ENCODE data around the gene KCNJ4. TPM values are rescaled to one million over a fixed set of nuclear protein-coding genes. Genes with fewer than 3 reads are reported as not detected.

Gene KCNJ4
- total and polyA plus RNA-seq, 10 of the 15 experiments (the other 5 are each of a cell fraction or from before 2014, with no cell fraction given): not detected

GRCh38 chr22:38456841-38457699 is 2.1 kb upstream of the KCNJ4 start:
- H4K20me1 ChIP-seq (ENCODE audit: control insufficient read depth, insufficient read depth): peaks cover 3% of the 10 kb centered on the region; the same call in 1 of the 2 replicates
- ChIA-PET CTCF (no interaction called here), SMC1A (ENCODE audit: uncharacterized antibody, unreplicated experiment) (no interaction called here), POLR2A (no interaction called here), RAD21 (ENCODE audit: unreplicated experiment) (no interaction called here)
- H3K79me2 ChIP-seq (ENCODE audit: control insufficient read depth, insufficient read depth, low read length): no peaks in the 10 kb centered on the region
- in situ Hi-C loops (cut with MboI): no loop called here
- TF ChIP-seq ATF2 (IDR thresholded peaks at IDR 0.05; ENCODE audit: low read length): no peak
- TF ChIP-seq HDAC6 (IDR thresholded peaks at IDR 0.05; ENCODE audit: unreplicated experiment): no peak
- TF ChIP-seq RELA (IDR thresholded peaks at IDR 0.05; ENCODE audit: borderline replicate concordance, partially characterized antibody): no peak
- no peak for TF ChIP-seq CEBPB (IDR thresholded peaks at IDR 0.05; ENCODE audit: borderline replicate concordance in 1 of 2, low read depth in 2 of 2, low read length in 2 of 2)
- no peak for TF ChIP-seq ASH2L (IDR thresholded peaks at IDR 0.05; ENCODE audit: borderline replicate concordance, low read depth)
- TF ChIP-seq ZBED1 (IDR thresholded peaks at IDR 0.05; ENCODE audit: borderline replicate concordance): no peak
- TF ChIP-seq POLR2AphosphoS5 (IDR thresholded peaks at IDR 0.05; ENCODE audit: low read length): no peak
- TF ChIP-seq E4F1 (IDR thresholded peaks at IDR 0.05; ENCODE audit: borderline replicate concordance, partially characterized antibody): no peak
- no peak for TF ChIP-seq NBN (IDR thresholded peaks at IDR 0.05)
- no peak for TF ChIP-seq IKZF1 (conservative IDR thresholded peaks at IDR 0.05)
- ATAC-seq (no peak), FAIRE-seq (no peak), DNase-seq (ENCODE audit: low read depth, low spot score) (no peak)
- BruUV-seq (replicated peaks): no TSS peak
- H3K9ac ChIP-seq (ENCODE audit: control insufficient read depth, insufficient read depth, low read length): no peak overlapping the region
- H3K27ac ChIP-seq (ENCODE audit: control insufficient read depth, insufficient read depth): no peak overlapping the region
- whole genome bisulfite sequencing (ENCODE audit: insufficient coverage, insufficient replicate concordance, low lambda C conversion rate, missing lambda C conversion rate): 60% methylated on average over 14 of the region's 14 CpGs
- intact Hi-C loops (cut with micrococcal nuclease; ENCODE audit: unreplicated experiment): no loop called here
- H2AFZ ChIP-seq (ENCODE audit: control insufficient read depth, low read depth, low read length): no peak overlapping the region
- no peaks in the 10 kb centered on the region for H3K9me3 ChIP-seq (replicated peaks; ENCODE audit: control insufficient read depth, insufficient read depth, low read length)
- no peak overlapping the region for H3K4me3 ChIP-seq
- H3K4me1 ChIP-seq (ENCODE audit: control insufficient read depth, insufficient read depth, low read length): peaks cover 6% of the 10 kb centered on the region; the same call in 1 of the 2 replicates
- no peaks in the 10 kb centered on the region for H3K36me3 ChIP-seq (ENCODE audit: control insufficient read depth in 2 of 2, insufficient read depth in 2 of 2, low read length in 1 of 2)
- H3K27me3 ChIP-seq (replicated peaks in 1 of 2; ENCODE audit: control insufficient read depth in 2 of 2, insufficient read depth in 2 of 2, low read length in 1 of 2): peaks cover 20 to 22% of the 10 kb centered on the region in 2 experiments
- H3K4me2 ChIP-seq (ENCODE audit: control insufficient read depth, insufficient read depth): no peak overlapping the region
